ENCODE results near the gene NR1D2. TPM values are rescaled to one million over a fixed set of nuclear protein-coding genes. Genes with fewer than 3 reads are reported as not detected.

The NR1D2 gene
- total RNA-seq, 4 donors from 2014 or later, result 28.2 to 48.7 (median 40.5) TPM

GRCh38 chr3:23995219-23995618 lies 50.1 kb downstream of the NR1D2 start:
- TF ChIP-seq, protein P1, sequence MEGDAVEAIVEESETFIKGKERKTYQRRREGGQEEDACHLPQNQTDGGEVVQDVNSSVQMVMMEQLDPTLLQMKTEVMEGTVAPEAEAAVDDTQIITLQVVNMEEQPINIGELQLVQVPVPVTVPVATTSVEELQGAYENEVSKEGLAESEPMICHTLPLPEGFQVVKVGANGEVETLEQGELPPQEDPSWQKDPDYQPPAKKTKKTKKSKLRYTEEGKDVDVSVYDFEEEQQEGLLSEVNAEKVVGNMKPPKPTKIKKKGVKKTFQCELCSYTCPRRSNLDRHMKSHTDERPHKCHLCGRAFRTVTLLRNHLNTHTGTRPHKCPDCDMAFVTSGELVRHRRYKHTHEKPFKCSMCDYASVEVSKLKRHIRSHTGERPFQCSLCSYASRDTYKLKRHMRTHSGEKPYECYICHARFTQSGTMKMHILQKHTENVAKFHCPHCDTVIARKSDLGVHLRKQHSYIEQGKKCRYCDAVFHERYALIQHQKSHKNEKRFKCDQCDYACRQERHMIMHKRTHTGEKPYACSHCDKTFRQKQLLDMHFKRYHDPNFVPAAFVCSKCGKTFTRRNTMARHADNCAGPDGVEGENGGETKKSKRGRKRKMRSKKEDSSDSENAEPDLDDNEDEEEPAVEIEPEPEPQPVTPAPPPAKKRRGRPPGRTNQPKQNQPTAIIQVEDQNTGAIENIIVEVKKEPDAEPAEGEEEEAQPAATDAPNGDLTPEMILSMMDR (IDR thresholded peaks at IDR 0.05; ENCODE audit: low read depth), result no peak

GRCh38 chr3:23996095-23996524 lies 51.0 kb downstream of the NR1D2 start:
- TF ChIP-seq, protein P1 (IDR thresholded peaks at IDR 0.05; ENCODE audit: low read depth), result no peak

DNA sequence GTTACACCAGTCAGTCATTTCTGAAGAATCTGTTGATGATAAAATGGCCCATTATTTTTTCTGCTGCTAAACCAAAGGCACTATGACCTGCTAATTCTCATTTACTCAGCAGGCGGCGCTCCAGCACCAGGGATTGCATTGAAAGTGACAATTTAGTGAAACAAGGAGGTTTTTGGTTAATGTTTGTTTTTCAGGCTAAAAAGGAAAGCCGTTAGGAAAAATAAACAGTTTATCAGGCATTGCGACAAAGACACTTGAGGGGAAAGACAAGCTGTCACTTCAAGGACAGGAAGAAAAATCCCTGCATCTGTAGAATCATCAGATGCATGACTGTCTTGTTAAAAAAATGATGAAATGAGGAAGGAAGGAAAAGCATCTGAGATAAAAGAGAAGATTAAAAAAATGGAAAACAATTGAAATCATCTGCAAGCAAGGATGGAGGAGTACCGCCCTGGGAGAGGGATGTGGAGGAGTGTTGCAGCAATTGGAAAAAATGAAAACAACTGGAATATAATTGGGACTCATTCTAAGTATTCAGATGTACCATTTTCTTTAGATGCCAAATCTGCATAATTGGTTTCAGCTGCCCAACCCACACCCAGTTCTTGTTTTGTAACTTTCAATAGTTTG lies 54.0 kb downstream of the NR1D2 start:
- TF ChIP-seq, protein P1 (IDR thresholded peaks at IDR 0.05; ENCODE audit: low read depth), result no peak

- TF ChIP-seq, protein P1 (IDR thresholded peaks at IDR 0.05; ENCODE audit: low read depth), result no peak
These were observed 57.0 kb downstream of the NR1D2 start for GRCh38 chr3:24002129-24002528.

DNA sequence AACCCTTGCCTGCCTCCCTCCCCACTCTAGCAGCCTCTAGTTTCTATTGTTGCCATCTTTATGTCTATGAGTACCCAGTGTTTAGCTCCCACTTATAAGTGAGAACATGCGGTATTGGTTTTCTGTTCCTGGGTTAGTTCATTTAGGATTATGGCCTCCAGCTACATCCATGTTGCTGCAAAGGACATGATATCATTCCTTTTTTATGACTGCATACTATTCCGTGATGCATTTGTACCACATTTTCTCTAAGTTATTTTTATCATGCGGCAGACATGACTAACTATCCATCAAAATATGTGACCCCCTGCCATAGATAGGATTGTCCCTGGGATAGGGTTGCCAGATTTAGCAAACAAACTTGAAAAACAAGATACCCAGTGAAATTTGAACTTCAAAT lies 58.4 kb downstream of the NR1D2 start:
- TF ChIP-seq, protein P1 (IDR thresholded peaks at IDR 0.05; ENCODE audit: low read depth), result no peak

GRCh38 chr3:24004171-24004938 lies 59.3 kb downstream of the NR1D2 start:
- TF ChIP-seq, protein P1 (IDR thresholded peaks at IDR 0.05; ENCODE audit: low read depth), result no peak

DNA sequence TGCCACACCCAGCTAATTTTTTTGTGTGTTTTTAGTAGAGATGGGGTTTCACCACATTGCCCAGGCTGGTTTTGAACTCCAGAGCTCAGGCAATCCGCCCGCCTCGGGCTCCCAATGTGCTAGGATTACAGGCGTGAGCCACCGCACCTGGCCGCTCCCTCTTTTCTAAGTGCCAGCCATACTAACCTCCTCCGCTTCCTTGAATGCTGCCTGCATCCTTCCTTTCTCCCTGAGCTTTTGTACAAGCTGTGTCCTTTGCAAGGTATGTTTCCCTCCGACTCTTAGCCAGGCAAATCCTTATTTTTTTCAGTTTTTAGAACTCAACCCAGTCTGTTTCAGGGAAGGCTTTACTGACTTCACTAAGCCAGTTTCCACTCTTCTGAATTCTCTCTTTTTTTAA lies 60.6 kb downstream of the NR1D2 start:
- TF ChIP-seq, protein P1 (IDR thresholded peaks at IDR 0.05; ENCODE audit: low read depth), result no peak

Data from subcutaneous adipose tissue (tissue), 4 donors.